CD1c-positive myeloid dendritic cell (primary cell): ENCODE results near the gene NFIC.

Experiments
- DNase-seq: peaks from one replicate; pipeline ENCODE4 v3.0.0-alpha.2; 2016; ENCODE audit errors: extremely low spot score

The NFIC gene

GRCh38 chr19:3508771-3509535, 142.6 kb downstream of the NFIC start:
- DNase-seq = no peak

- no peak for DNase-seq
These were observed 143.2 kb downstream of the NFIC start for GRCh38 chr19:3509566-3509989.

GRCh38 chr19:3510727-3511126, 144.3 kb downstream of the NFIC start:
- DNase-seq = no peak

GRCh38 chr19:3511506-3512251, 145.3 kb downstream of the NFIC start:
- no peak for DNase-seq

- no peak for DNase-seq
These were observed 146.3 kb downstream of the NFIC start for GRCh38 chr19:3512562-3513228.

- no peak for DNase-seq
These were observed 147.1 kb downstream of the NFIC start for GRCh38 chr19:3513229-3514140.

- DNase-seq = no peak
These were observed 148.5 kb downstream of the NFIC start for GRCh38 chr19:3514930-3515329.

- no peak for DNase-seq
These were observed 149.6 kb downstream of the NFIC start for GRCh38 chr19:3515891-3516422.

GRCh38 chr19:3516675-3517207, 150.4 kb downstream of the NFIC start:
- DNase-seq = peak; percentile 24

- no peak for DNase-seq
These were observed 151.3 kb downstream of the NFIC start for GRCh38 chr19:3517638-3518037.

GRCh38 chr19:3518255-3518654, 151.9 kb downstream of the NFIC start:
- no peak for DNase-seq

GRCh38 chr19:3518659-3519058, 152.3 kb downstream of the NFIC start:
- DNase-seq = no peak
